ENCODE data around the gene PTP4A2.
"Not testable (repeated sequence)": the region's sequence is repeated elsewhere in the genome, so short reads cannot be mapped to it uniquely, and the experiment has no call there.

Gene PTP4A2

DNA sequence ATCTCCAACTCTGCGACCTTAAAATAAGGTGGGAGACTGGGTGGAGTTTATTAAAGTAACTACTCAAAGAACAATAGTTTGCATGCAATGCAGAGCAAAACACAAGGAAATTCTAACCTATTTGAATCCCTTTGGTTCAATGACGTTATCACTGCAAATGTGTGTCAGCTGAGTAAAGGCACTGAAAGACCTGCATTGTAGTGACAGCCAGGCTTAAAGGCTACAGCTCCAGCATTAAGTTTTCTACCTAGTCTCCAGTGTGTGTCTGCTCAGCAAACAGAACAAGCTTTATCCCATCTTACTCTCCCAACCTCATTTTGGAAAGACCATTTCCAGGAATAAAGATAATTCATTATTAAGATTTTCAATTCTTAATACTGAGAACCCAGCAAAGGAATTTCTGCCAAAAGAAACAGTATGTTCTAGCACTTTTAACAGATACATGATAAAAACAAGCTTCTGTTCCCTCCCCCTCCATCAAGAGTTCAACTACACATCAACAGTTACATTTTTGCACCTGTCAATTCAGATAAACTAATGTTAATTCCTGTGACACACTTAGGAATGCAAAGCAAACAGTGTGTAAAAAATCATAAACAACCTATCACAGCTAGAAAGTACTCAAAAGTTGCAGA lies 14.2 kb downstream of the PTP4A2 start:
- no peak for DNase-seq

DNA sequence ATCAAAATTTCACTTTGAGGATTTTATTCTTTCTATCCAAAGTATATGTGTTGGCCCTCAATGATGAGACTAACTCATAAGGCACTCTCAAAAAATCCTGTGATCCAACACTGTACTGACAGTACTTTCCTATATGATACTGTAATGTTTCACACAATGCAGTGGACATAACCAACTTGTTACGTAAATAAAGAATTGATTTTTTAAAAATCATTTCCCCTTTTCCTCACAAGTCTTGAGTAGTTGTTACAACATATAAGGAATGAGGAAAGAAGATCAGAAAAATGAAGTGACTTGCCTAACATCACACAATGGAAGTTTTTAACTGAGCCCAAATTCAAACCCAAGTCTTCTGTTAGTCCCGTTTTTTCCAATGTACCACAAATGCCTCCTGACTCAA lies 17.2 kb downstream of the PTP4A2 start:
- no peak for DNase-seq

DNA sequence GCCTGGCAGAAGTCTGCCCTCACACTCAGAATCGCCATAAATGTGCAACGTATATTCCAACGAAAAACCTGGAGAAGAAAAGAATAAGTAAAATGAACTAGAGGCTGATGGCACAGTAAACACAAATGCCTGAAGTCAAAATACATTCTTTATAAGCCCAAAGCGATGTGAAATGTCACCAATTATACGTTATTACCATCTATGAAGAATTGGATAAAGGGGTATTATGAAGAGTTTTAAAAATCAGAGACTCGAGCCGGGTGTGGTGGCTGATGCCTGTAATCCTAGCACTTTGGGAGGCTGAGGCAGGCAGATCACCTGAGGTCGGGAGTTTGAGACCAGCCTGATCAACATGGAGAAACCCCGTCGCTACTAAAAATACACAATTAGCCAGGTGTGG lies 18.6 kb downstream of the PTP4A2 start:
- DNase-seq = no peak

DNA sequence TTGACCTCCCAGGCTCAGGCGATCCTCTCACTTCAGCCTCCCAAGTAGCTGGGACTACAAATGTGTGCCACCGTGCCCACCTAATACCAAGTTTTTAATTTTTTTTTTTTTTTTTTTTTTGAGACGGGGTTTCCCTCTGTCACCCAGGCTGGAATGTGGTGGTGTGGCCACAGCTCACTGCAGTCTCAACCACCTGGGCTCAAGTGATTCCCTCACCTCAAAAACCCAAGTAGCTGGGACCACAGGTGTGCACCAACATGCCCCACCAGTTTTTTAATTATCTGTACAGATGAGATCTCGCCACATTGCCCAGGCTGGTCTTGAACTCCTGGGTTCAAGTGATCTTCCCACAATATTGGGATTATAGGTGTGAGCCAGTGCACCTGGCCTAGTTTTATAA lies 22.7 kb downstream of the PTP4A2 start:
- DNase-seq = no peak

DNA sequence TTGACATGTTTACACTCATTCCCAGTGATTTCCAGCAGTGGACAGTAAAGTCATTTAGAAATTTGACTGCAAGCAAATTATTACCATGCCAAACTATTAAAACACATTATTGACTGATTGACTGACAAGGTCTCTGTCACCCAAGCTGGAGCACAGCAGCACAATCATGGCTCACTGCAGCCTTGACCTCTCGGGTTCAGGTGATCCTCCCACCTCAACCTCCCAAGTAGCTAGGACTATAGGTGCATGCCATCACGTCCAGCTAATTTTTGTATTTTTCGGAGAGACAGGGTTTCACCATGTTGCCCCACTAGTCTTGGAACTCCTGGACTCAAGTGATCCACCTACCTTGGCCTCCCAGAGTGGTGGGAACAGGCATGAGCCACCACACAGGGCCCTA lies 24.2 kb downstream of the PTP4A2 start:
- no peak for DNase-seq

DNA sequence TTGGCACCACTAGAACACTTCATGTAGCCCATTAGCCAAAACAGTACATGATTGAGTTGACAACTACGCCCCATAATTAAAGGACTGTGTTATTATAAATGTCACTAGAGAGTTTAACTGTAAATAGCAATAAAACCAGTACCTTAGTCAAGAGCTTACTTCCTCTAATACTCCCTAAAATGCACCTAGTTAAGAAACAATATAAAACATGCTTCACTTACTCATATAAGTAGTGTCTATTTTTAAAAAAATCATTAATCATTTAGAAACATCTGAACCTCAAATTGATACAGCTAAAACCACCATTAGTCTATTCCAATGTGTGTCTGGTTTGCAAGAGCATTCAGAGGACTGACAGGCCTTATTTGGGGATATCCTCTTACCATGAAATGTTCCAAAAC lies 25.3 kb downstream of the PTP4A2 start:
- DNase-seq = no peak

DNA sequence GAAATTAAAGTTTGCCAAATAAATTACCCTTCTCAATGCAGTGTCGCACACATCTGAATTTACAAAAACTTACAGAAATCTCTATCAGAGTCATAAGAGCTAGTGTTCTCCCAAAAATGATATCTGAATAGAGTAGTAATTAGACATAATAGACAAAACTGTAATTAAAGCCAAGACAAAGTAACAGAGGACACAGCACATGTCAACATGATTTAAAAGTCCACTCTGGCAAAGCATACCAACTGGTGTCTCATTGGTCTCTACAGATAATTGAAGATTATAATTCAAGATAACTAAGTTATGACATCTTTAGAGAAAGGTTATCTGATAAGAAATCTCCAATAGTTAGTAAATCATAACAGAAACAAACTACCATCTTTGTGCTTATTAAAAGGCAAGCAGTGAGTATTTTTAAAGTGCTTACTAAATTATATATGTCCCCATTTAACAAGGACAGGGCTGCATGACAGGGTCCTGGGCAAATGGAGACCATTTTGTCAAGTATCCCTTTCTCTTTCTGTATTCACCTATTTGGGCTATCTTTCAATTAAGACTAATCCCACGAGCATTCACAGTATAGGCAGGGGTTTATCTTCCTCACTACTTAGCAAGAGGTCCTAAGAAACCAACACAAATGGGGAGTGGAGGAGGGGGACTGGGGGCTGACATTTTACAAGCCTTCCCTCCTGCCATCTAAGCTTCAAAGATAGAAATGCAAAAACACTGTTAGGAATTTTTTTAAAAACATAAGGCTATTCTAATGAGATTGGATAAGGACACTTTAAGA lies 26.0 kb downstream of the PTP4A2 start:
- no peak for DNase-seq

DNA sequence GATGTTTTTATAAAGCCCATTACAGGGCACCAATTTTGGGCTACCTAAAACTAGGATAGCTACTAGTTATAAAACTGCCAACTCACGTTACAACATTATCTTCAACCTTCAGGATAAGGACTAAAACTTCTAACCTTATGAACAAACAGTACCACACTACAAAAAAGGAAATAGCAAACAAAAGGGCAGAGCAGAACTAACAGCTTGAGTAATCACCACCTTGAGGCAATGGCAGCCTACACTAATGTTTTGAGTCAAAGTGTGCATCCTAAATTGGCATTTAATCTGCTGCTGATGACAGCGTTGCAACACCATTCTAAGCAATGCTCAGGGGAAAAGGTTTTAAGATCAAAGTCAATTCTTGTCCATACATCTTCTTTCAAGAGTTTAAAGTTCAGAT lies 27.2 kb downstream of the PTP4A2 start:
- no peak for DNase-seq

DNA sequence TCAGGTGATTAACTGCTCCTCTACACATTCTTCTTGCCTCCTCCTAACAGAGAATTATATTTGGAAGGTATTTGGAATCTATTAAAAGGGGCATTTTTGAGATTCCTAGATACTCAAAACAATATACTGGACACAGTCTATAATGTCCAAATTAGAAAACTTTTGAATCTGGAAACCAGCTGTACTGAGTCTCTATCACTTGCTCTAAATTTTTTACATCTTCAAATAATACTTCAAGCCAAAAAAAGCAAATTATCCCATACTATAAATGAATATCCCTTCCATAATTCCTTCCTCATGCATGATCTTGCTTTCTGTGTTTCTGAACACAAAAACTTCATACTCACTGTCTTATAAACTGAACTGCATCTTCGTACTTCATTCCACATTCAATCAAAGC lies 28.5 kb downstream of the PTP4A2 start:
- no peak for DNase-seq

DNA sequence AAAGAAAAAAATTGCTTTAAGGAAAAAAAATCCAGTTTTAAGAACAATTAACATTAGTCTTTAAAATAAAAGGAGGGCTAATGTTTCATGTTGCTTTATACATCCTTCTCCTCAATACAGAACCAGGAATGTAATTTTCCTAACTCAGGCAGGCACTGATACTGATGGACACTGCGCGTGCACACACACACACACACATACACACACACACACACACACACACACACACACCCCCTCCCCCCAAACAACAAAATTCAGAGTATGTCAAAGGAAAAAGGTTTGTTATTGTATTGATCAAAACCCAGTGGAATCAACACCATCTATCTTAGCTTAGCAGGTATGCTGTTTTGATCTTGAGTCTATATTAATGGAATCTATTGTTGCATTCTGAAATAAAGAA lies 31.6 kb downstream of the PTP4A2 start:
- DNase-seq = no peak

DNA sequence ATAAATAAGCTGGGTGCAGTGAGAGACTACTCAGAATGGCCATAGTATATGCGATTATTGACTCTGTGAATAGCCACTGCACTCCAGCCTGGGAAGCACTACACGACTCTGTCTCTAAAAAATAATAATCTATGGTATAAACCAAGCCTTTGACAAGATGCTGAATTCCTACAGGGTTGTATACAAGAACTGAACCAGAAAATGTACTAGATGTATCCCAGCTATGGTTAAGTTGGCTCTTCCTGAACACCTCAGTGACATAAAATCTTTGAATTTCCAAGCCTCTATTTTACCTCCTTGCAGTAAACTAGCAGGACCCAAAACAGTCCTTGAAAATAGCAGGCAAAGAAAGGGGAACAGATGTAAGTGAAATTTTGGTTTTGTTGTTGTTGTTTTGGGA lies 32.5 kb downstream of the PTP4A2 start:
- DNase-seq = no peak

DNA sequence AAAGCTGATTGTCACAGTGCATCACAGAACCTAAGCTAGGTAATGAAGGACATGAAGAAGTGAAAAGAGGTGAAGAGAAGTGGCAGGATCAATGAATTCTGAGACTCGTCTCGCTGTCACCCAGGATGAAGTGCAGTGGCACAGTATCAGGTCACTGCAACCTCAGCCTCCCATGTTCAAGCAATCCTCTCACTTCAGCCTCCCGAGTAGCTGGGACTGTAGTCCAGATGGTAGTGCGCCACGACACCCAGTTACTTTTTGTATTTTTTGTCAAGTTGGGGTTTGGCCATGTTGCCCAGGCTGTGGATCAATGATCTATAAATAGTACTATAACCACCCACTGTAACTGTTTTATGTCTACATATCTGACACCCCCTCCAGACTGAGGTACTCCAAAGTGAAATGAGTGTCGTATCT lies 33.1 kb downstream of the PTP4A2 start:
- no peak for DNase-seq

DNA sequence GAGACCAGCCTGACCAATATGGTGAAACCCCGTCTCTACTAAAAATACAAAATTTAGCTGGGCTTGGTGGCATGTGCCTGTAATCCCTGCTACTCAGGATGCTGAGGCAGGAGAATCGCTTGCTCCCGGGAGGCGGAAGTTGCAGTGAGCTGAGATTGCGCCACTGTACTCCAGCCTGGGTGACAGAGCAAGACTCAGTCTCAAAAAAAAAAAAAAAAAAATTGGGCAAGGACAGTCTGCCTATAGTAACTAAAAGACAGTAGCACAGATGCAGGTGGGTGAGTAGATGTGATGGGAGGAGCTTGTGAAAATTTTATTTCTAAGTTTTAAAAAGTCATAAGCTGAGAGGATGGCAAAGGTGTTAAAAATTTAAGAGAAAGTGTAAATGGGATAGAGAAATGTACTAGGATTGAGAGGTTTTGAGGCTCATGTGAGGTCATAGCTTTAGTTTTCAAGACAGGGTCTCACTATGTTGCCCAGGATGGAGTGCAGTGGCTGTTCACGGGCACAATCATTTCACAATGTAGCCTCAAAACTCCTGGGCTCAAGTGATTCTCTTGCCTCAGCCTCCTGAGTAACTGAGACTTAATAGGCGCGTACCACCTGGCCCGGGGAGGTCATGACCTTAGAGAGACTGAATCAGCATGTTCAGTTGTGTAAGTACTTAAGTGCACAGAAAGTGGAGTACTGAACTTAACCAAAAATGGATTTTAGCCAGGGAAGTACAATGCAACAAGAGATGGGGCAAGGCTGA lies 33.7 kb downstream of the PTP4A2 start:
- no peak for DNase-seq

DNA sequence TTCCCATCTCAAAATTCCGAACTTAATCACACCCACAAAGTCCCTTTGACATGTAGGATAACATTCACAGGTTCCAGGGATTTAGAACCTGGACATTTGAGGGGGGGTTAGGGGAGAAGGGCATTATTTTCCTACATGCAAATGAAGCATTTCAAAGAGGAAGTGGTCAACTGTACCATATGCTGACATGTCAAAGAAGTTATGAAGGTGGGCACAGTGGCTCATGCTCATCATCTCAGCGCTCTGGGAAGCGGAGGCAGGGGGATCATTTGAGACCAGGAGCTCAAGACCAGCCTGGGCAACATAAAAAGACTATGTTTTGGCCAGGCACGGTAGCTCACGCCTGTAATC lies 35.7 kb downstream of the PTP4A2 start:
- no peak for DNase-seq

DNA sequence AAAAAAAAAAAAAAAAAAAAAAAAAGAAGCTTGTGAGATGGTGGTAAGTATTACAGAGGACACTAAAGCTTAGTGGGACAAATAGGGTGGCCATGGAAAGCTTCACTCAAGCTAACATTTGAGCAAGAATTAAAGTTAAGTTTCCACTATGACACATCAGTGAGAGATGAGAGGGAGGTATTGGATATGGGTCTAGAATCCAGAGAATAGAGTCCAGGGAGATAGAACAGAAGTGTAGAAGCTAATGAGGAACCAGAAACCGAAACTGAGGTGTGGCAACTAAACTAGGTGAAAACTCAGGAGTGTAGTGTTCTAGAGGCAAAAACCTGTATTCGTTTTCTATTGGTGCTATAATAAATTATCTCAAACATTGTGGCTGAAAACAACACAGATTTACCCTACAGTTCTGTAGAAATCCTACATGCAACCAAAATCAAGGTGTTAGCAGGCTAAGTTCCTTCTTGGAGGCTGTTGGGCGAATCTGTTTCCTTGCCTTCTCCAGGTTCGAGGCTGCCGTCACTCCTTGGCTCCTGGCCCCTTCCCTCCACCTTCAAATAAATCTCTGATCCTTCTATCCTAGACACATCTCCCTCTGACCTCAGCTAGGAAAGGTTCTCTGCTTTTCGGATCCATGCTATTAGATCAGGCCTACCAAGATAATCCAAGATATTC lies 36.2 kb downstream of the PTP4A2 start:
- no peak for DNase-seq

DNA sequence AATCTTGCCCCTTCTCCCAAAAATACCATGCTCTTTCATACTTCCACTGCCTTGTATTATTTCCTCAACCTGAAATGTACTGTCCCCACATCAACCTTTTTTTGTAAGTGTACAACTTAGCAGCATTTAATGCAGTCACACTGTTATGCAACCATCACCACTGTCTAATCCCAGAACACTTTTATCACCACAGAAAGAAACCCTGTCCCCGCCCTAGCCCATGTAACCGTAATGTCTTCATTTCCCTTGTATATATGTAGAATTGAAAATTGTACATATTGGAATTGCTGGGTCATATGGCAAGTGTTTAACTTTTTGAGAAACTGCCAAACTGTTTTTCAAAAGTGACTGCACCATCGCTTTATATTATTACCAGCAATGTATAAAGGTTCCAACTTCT lies 37.4 kb downstream of the PTP4A2 start:
- DNase-seq = no peak

DNA sequence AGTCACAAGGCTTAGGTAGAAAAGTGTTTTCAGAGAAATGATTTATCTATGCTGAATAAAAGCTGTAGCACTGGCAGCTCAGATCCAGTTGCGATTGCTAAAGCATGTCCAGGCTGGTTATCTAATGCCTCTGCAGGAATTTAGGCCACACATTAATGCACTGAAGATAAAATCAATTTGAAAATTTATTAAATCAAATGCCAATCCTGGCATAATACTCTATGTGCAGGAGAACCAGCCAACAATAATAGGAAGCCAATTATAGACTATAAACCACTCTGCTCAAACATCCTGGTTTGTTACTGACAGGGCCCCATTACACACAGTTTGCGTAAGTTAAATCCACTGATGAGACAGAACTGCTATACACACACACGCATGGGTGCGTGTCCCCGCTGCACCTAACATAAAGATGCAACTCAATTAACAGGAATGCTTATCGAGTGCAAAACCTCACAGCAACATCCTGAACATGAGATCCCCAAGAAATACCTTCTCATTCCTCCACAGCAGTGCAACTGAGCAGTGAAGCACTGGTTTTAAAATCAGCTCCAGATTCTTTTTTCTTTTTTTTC lies 40.6 kb downstream of the PTP4A2 start:
- no peak for DNase-seq

DNA sequence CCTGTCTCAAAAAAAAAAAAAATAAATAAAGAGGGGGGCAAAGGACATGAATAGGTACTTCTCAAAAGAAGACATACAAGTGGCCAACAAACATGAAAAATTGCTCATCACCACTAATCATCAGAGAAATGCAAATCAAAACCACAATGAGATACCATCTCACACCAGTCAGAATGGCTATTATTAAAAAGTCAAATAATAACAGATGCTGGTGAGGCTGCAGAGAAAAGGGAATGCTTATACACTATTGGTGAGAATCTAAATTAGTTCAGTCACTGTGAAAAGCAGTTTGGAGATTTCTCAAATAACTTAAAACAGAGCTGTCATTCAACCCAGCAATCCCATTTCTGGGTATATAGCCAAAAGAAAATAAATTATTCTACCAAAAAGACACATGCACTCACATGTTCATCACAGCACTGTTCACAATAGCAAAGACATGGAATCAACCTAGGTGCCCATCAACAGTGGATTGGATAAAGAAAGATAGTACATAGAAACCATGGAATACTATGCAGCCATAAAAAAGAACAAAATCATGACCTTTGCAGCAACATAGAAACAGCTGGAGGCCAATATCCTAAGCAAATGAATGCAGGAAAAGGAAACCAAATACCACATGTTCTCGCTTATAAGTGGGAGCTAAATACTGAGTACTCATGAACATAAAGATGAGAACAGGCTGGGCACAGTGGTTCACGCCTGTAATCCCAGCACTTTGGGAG lies 42.5 kb downstream of the PTP4A2 start:
- DNase-seq = not testable (repeated sequence)

DNA sequence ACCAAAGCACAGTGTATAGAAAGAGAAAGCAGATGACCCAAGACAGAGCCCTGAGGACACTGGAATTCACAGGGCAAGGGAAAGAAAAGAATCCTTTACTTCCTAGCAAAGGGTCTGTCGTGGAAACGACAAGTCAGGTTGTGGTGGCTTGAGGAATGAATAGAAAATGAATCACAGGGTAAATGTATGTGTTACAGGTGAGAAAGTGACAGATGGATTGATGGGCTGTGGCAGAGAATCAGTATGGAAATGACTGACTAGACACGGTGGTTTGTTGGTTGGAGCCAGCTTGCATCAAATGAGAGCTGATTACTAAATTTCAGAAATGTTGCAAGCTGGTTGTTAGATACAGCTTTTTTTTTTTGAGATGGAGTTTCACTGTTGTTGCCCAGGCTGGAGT lies 46.9 kb downstream of the PTP4A2 start:
- no peak for DNase-seq

DNA sequence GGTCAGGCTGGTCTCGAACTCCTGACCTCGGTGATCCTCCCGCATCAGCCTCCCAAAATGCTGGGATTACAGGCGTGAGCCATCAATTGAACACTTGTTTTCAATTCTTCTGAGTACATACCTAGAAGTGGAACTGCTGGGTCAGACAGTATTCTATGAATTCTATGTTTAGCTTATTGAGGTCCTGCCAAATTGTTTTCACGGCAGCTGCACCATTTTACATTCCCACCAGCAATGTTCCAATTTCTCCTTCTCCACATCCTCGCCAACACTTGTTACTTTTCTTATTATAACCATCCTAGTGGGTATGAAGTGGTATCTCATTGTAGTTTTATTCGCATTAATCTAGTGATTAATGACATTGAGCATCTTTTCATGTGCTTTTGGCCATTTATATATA lies 49.9 kb downstream of the PTP4A2 start:
- DNase-seq = no peak

DNA sequence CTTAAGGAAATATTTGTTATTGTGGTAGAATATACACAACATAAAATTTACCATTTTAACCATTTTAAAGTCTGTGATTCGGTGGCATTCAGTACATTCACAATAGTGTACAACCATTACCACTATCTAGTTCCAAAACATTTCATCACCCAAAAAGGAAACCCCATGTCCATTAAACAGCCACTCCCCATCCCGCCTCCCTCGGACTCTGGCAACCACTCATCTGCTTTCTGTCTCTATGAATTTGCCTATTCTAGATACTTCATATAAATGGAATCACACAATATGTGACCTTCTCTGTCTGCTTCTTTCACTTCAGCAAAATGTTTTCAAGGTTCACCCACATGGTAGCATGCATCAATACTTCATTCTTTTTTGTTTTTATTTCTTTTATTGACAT lies 51.3 kb downstream of the PTP4A2 start:
- no peak for DNase-seq

DNA sequence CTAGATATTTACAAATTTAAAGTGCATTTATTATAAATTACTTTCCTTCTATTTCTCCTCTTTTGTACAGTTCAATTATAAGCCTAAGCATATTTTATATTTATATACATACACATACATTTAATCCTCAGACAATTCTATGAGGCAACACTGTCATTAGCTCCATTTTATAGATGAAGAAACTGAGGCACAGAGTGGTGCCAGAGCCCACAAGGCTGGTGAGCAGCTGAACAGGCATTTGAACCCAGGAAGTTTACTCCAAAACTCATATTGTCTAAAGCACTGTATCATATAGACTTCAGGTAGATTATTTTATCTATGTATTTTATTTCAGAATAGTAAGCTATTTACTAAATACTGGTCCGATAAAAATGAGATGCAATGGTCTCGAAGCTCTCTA lies 52.3 kb downstream of the PTP4A2 start:
- no peak for DNase-seq
